HepG2 (cell line): Measurements from ENCODE around the gene DGCR8. TPM values are rescaled to one million over a fixed set of nuclear protein-coding genes. Genes with fewer than 3 reads are reported as not detected.

Source experiments
- FIP1L1 ChIP-seq: fragments of 200-400 bp; formaldehyde crosslinking; IDR thresholded peaks from 2 replicates; pipeline ENCODE4 v1.6.1; 2018; ENCODE audit warnings: low read depth, mild to moderate bottlenecking, low read length, moderate library complexity, borderline replicate concordance; ENCODE audit not compliant: insufficient read depth
- HIVEP1 ChIP-seq: sonication (generic); formaldehyde crosslinking; IDR thresholded peaks from 2 replicates; pipeline ENCODE4 v1.4.0; 2020; ENCODE audit warnings: mild to moderate bottlenecking, missing genetic modification reagents
- MED13 ChIP-seq: sonication (generic); formaldehyde crosslinking; IDR thresholded peaks from 2 replicates; pipeline ENCODE4 v1.5.0; 2020; ENCODE audit warnings: missing genetic modification reagents
- ZNF275 ChIP-seq: sonication (generic); formaldehyde crosslinking; IDR thresholded peaks from 2 replicates; pipeline ENCODE4 v1.8.0; 2022; ENCODE audit warnings: missing genetic modification reagents, mild to moderate bottlenecking, inconsistent platforms, borderline replicate concordance
- ZNF672 ChIP-seq: sonication (generic); formaldehyde crosslinking; IDR thresholded peaks from 2 replicates; pipeline ENCODE4 v1.8.1; 2022; ENCODE audit warnings: missing genetic modification reagents
- ZNF687 ChIP-seq: sonication (generic); formaldehyde crosslinking; IDR thresholded peaks from 2 replicates; pipeline ENCODE4 v1.5.1; 2020; ENCODE audit warnings: mild to moderate bottlenecking, missing genetic modification reagents, moderate library complexity
- polyA plus RNA-seq, 8 experiments: library from polyadenylated mRNA; depleted of rRNA in 3 of 8; stranded (reverse) in 7 of 8; unstranded in 1 of 8; fragments of >200 nt; fragmentation: Illumina TruSeq in 4 of 8; extraction: Trizol in 4 of 8; gene quantifications; 2 replicates each; pipeline versions ENCODE4 v1.2.1 to v1.2.3, GENCODE V29; 2011 to 2016; ENCODE audit warnings: low read depth in 4 of 8, missing spikeins in 1 of 8, mixed read lengths in 1 of 8; ENCODE audit not compliant: insufficient read depth in 1 of 8
- total RNA-seq, 5 experiments: library from RNA; depleted of rRNA; stranded (reverse); fragments of >200 nt; fragmentation: Illumina TruSeq; extraction: Trizol; gene quantifications; 2 replicates each; pipeline ENCODE4 v1.2.3, GENCODE V29; 2016; ENCODE audit warnings: low read depth in 1 of 5
- TF ChIP-seq, protein P1 (sequence below): sonication (generic); formaldehyde crosslinking; IDR thresholded peaks from 2 replicates; pipeline ENCODE4 v1.5.0; 2020; ENCODE audit warnings: missing genetic modification reagents
- TF ChIP-seq, protein P2 (sequence below): sonication (generic); formaldehyde crosslinking; IDR thresholded peaks from 2 replicates; pipeline ENCODE4 v1.4.0; 2020; ENCODE audit warnings: missing genetic modification reagents, mild to moderate bottlenecking, borderline replicate concordance
- TF ChIP-seq, protein P3 (sequence below): sonication (generic); formaldehyde crosslinking; IDR thresholded peaks from 2 replicates; pipeline ENCODE4 v1.5.0; 2020; ENCODE audit warnings: missing genetic modification reagents, mild to moderate bottlenecking, borderline replicate concordance
- TF ChIP-seq, protein P4 (sequence below), 2 experiments: sonication (generic) in 1 of 2; formaldehyde crosslinking in 1 of 2; IDR thresholded peaks; 2 replicates each; pipeline versions ENCODE4 v1.6.1 to v1.9.0; 2014 to 2022; ENCODE audit warnings: antibody characterized with exemption in 1 of 2, borderline replicate concordance in 1 of 2, inconsistent platforms in 1 of 2, low read depth in 1 of 2, missing genetic modification reagents in 1 of 2

The DGCR8 gene
- total and polyA plus RNA-seq, 2 of the 13 experiments (the other 11 are each of a cell fraction or from before 2014, with no cell fraction given) = 10.2 to 23.2 TPM

DNA sequence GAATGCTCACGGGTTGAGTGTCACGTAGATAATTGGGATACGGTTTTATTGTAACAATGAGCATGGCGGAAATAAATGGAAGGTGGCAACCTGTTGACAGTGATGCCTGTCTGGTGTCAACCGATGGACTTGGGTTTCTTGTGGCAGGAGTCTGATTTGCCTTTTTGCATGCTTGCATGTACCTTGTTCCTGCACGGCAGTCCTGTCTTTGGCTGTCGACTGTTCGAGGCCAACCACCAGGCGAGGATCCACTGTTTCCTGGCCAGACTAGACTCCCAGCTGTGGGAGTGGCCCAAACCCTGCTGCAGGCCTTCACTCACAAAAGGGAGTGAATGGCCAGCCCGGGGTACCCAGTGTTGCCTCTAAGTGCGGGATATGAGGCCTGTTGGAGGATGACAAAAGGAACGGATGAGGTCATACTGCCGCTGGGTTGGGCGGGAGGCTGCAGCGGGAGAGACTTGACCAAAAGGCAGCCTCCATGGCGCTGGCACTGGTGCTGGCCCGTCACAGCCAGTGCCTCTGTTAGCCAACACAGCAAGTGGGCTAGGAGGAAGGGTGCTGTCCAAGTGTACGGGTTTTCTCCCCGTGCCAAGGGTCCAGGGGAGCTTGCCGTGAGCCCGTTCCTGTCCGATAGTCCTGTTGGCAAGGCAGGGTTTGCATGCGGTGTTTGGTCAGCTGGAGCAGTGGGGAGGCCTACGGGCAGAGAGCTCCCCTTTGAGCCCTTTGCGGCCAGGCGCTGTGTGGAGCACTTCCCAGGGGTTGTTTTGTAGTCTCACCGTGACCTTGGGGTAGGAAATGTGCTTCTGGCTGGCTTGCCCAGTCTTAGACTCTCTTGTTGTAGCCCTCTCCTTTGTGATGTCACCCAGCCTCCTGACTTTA lies 974 bp downstream of the DGCR8 start (continued):
- TF ChIP-seq ZNF687 (peak; percentile 91), ZNF672 (no peak), ZNF275 (CRISPR knock-in tag) (no peak), FIP1L1 (no peak), HIVEP1 (CRISPR knock-in tag) (peak; percentile 66; the same call in 1 of the 2 replicates), MED13 (CRISPR knock-in tag) (no peak)
- TF ChIP-seq, protein P1, sequence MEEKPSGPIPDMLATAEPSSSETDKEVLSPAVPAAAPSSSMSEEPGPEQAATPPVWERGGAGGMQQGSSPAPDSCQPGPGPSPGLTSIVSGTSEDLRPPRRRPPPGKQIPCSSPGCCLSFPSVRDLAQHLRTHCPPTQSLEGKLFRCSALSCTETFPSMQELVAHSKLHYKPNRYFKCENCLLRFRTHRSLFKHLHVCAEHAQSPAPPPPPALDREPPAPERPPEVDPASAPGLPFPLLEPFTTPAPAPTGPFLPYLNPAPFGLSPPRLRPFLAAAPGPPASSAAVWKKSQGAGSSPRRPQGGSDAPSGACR (CRISPR knock-in tag) = 0 out of 2 replicates have a peak, but pooled peaks have one; percentile 9
- TF ChIP-seq, protein P2, sequence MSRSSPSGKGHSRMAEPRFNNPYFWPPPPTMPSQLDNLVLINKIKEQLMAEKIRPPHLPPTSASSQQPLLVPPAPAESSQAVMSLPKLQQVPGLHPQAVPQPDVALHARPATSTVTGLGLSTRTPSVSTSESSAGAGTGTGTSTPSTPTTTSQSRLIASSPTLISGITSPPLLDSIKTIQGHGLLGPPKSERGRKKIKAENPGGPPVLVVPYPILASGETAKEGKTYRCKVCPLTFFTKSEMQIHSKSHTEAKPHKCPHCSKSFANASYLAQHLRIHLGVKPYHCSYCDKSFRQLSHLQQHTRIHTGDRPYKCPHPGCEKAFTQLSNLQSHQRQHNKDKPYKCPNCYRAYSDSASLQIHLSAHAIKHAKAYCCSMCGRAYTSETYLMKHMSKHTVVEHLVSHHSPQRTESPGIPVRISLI (CRISPR knock-in tag) = no peak
- TF ChIP-seq, protein P3, sequence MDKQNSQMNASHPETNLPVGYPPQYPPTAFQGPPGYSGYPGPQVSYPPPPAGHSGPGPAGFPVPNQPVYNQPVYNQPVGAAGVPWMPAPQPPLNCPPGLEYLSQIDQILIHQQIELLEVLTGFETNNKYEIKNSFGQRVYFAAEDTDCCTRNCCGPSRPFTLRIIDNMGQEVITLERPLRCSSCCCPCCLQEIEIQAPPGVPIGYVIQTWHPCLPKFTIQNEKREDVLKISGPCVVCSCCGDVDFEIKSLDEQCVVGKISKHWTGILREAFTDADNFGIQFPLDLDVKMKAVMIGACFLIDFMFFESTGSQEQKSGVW (CRISPR knock-in tag) = no peak
- TF ChIP-seq, protein P4, sequence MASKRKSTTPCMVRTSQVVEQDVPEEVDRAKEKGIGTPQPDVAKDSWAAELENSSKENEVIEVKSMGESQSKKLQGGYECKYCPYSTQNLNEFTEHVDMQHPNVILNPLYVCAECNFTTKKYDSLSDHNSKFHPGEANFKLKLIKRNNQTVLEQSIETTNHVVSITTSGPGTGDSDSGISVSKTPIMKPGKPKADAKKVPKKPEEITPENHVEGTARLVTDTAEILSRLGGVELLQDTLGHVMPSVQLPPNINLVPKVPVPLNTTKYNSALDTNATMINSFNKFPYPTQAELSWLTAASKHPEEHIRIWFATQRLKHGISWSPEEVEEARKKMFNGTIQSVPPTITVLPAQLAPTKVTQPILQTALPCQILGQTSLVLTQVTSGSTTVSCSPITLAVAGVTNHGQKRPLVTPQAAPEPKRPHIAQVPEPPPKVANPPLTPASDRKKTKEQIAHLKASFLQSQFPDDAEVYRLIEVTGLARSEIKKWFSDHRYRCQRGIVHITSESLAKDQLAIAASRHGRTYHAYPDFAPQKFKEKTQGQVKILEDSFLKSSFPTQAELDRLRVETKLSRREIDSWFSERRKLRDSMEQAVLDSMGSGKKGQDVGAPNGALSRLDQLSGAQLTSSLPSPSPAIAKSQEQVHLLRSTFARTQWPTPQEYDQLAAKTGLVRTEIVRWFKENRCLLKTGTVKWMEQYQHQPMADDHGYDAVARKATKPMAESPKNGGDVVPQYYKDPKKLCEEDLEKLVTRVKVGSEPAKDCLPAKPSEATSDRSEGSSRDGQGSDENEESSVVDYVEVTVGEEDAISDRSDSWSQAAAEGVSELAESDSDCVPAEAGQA (IDR thresholded peaks at IDR 0.05; ENCODE audit: low read depth) = no peak
- TF ChIP-seq, protein P4 (CRISPR knock-in tag; IDR thresholded peaks at IDR 0.05; ENCODE audit: borderline replicate concordance) = no peak
